Measurements from ENCODE around the gene ASTN1.

The ASTN1 gene

GRCh38 chr1:177164380-177165068 is at the start of gene ASTN1:
Gene ASTN1, minus strand, starts transcription at chr1:177164712. Its CDS starts 36 bp downstream, at chr1:177164676.
- DNase-seq (ENCODE audit: low read depth in 1 of 2, low spot score in 1 of 2), result no peak

DNA sequence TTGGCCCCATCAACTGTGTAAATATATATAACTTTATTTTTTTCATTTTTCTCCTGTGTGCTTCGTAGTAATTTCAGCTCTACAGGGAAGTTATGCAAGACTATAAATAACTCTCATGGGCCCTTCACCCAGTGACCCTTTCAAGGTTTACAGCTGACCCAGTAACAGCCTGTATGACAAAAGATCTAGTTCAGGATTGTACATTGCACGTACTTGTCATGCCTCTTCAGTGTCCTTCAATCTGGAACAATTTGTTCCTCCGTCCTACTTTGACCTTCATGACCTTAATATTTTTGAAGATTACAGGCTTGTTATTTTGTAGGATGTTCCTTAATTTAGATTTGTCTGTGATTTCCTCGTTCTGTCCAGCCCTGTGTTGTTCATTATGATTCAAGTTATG is 46.7 kb upstream of the ASTN1 start:
- no peak for DNase-seq (ENCODE audit: low read depth in 1 of 2, low spot score in 1 of 2)

- no peak for DNase-seq (ENCODE audit: low read depth in 1 of 2, low spot score in 1 of 2)
Measured at GRCh38 chr1:177210071-177210470, 45.6 kb upstream of the ASTN1 start.

GRCh38 chr1:177209357-177209756 is 44.8 kb upstream of the ASTN1 start:
- no peak for DNase-seq (ENCODE audit: low read depth in 1 of 2, low spot score in 1 of 2)

- DNase-seq (ENCODE audit: low read depth in 1 of 2, low spot score in 1 of 2), result no peak
Measured at GRCh38 chr1:177208920-177209319, 44.4 kb upstream of the ASTN1 start.

DNA sequence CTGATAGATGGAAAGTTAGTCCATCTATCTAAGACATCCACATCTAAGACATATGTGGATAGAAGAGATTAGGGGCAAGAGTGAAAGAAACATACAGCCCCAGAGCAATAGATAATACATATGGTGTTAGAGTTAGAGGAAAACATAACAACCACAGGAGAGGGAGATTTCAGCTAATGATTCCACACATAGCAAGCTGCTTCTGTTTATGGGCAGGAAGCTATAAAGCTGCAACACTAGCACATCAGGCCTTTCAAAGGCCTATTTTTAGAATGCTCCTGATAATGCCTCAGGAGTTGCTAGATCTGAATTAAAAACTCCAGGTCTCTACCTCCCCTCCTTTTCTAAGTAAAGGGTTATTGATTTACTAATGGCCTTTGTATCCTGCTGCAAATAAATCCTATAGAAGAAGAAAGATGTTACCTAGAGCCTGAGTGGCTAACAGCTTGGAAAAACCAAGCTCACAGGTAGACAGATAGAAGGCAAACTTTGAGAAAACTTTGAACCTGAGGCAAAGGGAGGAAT is 42.4 kb upstream of the ASTN1 start:
- DNase-seq (ENCODE audit: low read depth in 1 of 2, low spot score in 1 of 2), result no peak

GRCh38 chr1:177200290-177200689 is 35.8 kb upstream of the ASTN1 start:
- no peak for DNase-seq (ENCODE audit: low read depth in 1 of 2, low spot score in 1 of 2)

GRCh38 chr1:177198243-177198642 is 33.7 kb upstream of the ASTN1 start:
- DNase-seq (ENCODE audit: low read depth in 1 of 2, low spot score in 1 of 2), result no peak

GRCh38 chr1:177190308-177190970 is 25.9 kb upstream of the ASTN1 start:
- no peak for DNase-seq (ENCODE audit: low read depth in 1 of 2, low spot score in 1 of 2)

DNA sequence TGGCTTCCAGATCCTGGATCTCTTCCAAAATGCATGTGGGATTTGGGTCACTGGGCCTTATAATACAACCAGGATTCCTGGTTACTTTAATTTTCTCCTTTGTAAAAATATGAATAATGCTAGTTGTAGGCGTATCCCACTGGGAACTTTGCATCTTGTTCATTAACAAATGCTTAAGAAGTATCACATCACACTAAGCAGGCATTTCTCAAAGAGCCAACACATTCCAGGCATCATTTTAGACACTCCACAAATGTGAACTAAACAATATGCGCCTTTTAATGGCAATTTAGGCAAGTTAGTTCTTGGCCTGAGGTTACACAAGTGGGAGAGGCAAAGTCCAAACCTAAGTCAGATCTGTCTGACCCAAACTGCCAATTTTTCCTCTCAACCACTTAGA is 22.1 kb upstream of the ASTN1 start:
- no peak for DNase-seq (ENCODE audit: low read depth in 1 of 2, low spot score in 1 of 2)

GRCh38 chr1:177185209-177185608 is 20.7 kb upstream of the ASTN1 start:
- DNase-seq (ENCODE audit: low read depth in 1 of 2, low spot score in 1 of 2), result no peak

DNA sequence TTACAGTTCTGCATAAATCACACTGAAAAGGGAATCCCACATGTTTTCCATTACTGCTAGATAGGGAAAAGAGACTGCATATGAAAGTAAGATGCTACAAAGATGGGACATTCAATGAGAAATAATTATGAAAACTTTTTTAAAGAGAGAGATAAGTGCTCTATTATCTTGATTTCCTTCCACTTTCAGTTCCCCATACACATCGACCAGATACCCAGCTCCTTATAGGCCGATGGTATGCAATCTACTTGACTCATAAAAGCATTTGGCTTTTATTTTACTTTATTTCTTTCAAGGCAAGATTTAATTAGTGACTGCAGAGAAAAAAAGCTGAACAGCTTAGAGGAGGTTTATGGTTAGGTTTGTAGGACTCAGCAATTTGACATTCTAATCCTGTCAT is 19.3 kb upstream of the ASTN1 start:
- DNase-seq (ENCODE audit: low read depth in 1 of 2, low spot score in 1 of 2), result no peak

DNA sequence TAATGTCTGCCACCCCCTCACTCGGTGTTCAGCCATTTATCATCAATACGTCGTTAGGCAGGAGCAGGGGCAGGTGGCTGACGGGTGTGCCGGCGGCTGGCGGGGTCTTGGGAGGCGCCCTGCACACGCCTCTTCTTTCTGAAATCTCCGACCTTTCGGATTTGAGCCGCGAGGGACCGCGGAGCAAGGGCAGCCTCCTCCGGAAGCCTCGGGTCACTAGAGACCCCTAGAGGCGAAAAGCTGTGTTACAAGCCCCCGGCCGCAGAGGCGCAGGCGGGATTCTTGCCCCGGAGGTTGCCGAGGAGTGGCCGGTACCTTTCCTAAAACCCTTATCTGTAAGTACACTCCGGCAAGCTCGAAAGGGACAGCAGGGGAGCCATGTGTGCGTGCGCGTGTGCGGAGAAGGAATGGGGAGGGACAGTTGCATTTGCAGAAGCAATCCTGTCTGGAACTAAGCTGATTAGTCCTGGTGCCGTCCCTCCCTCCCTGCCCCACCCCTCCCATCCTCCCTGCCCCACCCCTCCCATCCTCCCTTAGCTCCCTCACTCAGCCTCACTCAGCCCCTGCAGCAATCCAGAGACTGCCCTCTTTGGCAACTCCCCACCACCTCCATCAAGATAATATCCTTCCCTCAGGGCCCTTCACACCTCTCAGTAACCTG is 17.2 kb upstream of the ASTN1 start:
- no peak for DNase-seq (ENCODE audit: low read depth in 1 of 2, low spot score in 1 of 2)

- DNase-seq (ENCODE audit: low read depth in 1 of 2, low spot score in 1 of 2), result no peak
Measured at GRCh38 chr1:177181280-177181630, 16.7 kb upstream of the ASTN1 start.

- no peak for DNase-seq (ENCODE audit: low read depth in 1 of 2, low spot score in 1 of 2)
Measured at GRCh38 chr1:177174921-177175634, 10.6 kb upstream of the ASTN1 start.

- no peak for DNase-seq (ENCODE audit: low read depth in 1 of 2, low spot score in 1 of 2)
Measured at GRCh38 chr1:177173976-177174375, 9.5 kb upstream of the ASTN1 start.

DNA sequence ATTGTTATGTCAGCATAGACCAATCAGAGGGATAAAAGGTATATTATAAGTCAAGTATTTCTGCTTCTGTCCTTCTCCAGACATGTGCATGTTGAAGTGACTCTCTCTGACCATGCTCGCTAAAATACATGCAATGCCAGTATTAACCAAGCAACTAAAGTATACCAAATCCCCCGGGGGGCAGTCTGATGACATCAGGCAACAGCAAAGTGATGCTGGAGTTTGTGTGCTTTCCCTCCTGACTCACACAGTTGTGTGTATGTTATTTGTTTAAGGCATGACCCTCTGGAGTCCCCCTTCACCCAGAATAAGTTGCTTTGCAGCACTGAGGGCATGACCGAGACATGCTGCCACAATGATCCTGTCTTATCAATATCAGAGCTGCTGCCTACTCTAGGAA is 8.4 kb upstream of the ASTN1 start:
- DNase-seq (ENCODE audit: low read depth in 1 of 2, low spot score in 1 of 2), result no peak

GRCh38 chr1:177172272-177172671 is 7.8 kb upstream of the ASTN1 start:
- DNase-seq (ENCODE audit: low read depth in 1 of 2, low spot score in 1 of 2), result no peak

DNA sequence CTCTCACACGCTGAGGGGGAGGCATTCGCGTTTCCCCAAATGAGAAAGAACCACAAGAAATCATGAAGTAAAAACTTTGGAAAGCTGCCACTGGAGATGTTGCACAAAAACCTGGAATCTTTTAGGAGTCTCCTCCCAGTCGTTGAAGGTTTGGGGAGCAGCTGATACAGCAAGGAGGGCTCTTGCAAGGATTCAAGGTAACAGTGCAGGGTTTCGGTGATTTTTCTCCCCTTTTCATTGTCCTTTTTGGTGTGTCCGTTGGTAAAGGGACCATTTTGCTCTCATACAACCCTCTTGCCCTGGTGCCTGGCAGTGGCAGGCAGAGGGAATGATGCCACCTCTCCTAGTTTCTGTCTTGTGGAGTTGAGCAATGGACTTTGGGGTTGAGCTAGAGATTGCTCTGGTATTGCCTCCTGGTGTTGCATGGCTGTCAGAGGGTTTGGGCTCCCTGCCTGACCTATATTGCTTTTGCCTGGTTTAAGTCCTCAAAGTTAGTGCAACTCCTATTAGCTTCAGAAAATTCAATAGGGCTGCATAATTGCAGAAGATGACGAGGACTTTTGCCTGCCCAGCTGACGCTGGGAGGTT is 7.1 kb upstream of the ASTN1 start:
- DNase-seq (ENCODE audit: low read depth in 1 of 2, low spot score in 1 of 2), result no peak

DNA sequence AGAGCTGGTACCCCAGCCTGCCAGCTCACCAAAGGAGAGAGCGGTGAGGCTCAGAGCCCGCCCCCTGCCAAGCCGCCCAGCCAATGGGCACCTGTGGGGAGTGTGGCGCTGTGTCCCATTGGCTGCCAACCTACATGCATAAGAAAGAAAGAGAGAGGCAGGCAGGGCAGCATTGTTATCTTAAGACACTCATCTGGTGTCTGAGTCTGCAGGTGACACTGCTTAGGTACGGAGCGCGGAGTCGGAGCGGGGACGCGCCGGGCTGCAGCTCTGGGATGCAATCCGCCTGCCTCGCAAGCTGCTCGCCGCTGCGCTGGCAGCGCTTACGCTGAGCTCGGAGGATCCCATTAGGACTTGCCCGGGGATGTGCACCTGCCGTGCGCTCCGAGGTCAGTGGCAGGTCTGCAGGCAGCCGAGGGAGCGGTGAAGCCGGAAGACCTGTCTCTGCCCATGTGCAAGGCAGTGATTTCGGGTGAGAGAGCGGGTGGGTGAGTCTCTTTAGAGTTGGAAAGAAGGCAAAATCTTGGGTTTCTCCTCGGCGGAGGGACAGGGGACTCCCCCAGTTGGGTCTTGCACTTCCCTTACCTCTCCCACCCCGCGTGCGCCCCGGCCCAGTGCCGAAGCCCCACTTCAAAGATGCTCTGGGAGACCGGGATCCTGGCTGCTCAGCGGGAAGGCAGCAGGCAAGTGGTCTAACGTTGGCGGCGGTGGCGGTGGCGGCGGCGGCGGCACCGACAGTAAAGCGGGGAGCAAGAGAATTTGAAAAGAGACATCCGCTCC is 6.4 kb upstream of the ASTN1 start, which contains the start of gene BRINP2:
BRINP2 (plus strand) TSS at position 203 of the 780 bp plus-strand sequence. CDS start 58,919 bp downstream, outside the sequence.
- no peak for DNase-seq (ENCODE audit: low read depth in 1 of 2, low spot score in 1 of 2)

Measured in activated CD4-positive, alpha-beta T cell treated with anti-CD3 and anti-CD28 coated beads, Interleukin-2, amount 50 U/mL, for 24 hours (primary cell).